NCI-H748 (cell line): ENCODE results near the gene FAAP20.

Source experiments
- DNase-seq: peaks from one replicate; lab custom pipeline; 2025; ENCODE audit not compliant: unreplicated experiment; lab: John Stamatoyannopoulos, UW

FAAP20 gene

DNA sequence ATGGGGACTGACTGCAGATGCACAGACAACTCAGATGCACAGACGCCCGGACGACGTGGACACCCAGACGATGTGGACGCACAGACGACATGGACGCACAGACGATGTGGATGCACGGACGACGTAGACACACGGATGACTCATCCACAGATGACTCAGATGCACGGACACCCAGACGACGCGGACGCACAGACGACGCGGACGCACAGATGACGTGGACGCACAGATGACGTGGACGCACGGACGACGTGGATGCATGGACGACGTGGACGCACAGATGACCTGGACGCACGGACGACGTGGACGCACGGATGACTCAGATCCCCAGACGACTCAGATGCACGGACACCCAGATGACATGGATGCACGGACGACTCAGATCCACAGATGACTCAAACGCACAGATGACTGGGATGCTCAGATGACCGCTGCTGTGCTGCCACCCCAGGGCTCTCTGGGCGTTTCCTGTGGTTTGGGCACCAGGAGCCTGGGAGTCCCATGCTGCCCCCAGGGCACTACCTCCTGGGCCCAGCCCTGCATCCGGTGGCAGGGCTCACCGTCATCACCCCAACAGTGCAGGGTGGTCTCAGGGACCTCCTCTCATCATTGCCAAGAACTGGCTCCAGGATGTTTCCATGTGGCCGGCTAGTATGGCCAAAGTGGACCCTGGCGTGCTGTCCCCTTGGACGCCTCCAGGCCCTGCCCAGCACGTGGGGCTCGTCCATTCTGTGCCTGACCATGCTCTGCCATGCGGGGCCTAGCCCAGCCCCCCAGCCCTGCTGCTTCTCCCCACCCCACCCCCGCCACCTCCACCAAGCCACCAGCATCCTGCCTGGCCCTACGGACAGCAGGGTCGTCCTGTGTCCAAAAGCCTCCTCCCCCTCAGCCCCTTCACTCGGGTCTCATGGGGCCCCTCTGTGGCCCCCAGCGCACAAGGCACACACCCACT lies 14.0 kb downstream of the FAAP20 start:
- DNase-seq = no peak

DNA sequence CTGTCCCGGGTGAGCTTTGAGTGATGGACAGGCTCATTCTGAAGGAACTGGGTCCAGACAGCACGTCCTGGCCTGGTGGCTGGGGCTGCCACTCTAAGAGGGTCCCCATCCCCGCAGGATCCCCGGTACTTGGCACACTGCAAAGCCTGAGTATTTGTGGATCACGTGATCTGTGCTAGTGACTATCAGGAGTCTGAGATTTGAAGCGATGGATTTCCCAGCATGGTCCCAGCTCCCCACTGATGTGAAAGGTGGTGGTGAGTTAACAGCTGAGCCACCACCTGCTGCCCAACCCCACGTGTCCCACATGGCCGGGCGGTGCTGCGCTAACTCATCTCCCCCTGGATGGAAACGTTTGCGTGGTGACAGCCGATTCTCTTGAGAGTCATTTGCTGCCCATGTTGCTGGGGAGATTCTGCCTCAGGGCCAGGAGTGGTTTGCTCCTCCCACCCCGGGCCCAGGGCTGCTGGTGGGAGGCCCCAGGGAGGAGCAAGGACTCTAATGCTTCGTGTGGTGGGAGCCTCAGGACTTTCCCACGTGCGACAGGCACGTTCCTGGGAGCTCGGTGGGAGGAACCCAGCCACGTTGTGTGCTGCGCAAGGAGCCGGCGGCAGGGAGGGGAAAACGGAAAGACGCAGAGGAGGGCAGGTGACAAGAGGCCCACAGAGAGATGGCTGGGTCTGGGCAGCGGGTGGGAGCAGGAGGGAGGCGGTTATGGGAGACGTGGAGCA lies 15.1 kb downstream of the FAAP20 start:
- no peak for DNase-seq

DNA sequence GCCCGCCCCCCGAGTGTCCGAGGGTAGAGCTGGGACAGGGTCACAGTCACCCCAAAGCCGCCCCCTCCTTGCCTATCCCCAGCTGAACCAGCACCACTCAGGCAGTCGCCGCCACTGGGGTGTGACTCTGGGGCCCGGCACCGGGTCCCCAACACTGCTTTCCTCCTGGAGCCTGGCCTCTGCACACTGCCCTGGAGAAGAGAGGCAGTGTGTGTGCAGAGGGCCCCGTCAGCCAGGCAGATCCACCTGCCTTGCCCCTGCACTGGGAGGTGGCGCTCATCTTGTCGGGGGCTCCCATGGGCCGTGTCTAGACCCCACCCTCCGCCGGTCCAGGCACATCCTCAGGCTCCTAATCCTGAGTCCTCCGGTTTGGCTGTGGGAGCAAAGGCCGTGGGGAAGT lies 15.7 kb downstream of the FAAP20 start:
- no peak for DNase-seq

DNA sequence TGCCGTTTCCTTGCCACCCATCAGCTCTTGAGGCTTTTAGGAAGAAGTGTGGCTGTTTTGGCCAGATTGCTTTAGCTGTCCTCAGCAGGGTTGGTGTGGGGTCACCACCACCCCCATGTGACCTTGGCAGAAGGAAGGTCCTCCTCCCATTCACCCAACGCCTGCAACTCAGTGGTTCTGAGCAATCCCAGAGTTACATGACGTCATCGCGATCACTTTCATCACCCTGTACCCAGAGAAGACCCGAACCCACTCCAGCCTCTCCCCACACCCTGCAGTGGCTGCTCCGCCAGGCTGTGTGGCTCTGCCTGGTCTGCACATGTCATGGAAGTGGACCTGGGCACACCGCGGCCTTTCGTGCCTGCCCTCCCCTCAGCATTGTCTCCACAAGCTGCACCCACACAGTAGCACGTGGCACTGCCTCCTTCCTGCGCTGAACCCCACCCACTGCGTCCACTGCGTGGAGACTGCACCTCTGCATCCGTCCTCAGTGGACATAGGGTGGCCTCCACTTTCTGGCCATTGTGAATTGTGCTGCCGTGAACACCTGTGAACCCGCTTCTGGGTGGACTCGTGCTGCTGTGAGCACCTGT lies 16.5 kb downstream of the FAAP20 start:
- DNase-seq = no peak

DNA sequence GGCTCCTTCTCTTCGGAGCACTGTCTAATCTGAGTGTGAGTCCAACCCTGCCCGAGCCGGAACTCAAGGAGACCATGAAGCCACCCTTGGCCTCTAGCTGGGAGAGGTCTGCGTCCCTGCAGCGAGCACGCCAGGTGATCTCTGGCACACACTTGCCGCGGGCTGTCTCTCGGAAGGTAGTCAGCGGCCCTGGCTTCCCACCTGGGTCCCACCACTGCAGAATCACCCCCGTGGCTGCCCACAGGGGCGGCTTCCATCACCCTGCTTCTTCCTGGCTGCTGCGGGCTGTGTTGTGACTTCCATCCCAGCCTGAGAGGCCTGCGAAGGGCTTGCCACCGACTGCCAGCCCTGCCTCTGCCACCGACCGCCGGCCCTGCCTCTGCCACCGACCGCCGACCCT lies 17.0 kb downstream of the FAAP20 start:
- DNase-seq = no peak

DNA sequence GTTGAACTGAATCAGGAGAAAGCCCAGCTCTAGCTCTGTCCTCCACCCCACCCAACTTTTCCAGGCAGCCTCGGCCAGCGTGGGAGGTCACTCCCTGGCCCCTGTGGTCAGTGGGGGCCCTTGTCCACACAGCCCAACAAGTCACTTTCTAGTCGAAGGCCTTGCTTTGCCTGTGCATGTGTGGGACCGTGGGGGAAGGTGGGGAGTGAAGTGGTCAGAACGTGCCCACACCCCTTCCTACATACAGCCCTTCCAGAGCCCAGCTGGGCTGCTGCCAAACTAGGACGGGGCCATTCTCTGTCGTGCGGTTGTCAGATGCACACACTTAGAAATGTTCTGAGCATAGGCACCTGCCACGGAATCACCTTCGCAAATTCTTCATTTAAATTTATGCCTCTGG lies 18.0 kb downstream of the FAAP20 start:
- DNase-seq = no peak

DNA sequence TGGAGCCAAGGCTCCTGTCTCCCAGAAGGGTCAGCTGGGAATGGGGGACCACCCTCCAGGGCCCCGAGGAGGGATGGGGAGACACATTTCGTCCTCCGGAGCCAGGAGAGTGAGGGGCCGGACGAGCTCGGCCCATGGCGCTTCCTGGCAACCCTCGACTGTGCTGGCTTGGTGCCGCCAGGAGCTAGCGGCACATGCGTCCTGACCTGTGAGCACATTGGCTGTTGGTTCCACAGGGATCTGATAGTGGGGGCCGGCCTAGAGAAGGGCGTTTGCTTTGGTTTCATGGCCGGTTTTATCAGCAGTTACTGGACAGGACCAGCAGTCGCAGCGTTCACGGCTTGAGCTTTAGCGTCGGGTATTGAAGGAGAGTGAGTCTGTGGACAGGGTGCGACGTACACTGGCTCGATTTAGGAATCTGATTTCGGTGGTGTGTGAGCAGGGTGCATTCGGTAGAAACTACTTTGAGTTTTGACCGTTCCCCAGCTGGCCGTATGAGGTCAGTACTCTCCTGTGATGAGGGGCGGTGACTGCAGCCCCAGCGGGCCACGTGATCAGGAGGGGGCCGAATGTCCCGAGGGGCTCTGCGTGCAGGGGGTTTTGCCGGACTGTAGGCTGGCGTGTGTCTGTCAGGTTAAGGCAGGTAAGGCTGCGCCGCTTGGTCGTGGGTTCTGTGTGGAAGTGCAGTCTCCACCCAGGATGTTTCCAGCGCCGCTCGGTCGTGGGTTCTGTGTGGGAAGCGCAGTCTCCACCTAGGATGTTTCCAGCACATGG lies 18.7 kb downstream of the FAAP20 start:
- DNase-seq = no peak

DNA sequence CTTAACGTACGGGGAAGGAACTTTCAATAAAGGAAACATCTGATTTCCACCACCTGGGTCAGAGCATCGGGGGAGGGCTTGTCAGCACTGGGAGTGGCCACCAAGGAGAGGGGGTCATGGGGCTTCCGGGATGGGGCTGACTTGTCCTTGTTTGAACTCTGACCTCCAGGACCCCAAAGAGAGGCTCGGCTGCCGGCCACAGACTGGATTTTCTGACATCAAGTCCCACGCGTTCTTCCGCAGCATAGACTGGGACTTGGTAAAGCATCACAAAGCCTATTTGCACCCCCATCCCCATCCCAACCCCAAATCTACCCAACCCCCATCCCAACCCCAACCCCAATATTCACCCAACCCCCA lies 19.5 kb downstream of the FAAP20 start:
- no peak for DNase-seq

DNA sequence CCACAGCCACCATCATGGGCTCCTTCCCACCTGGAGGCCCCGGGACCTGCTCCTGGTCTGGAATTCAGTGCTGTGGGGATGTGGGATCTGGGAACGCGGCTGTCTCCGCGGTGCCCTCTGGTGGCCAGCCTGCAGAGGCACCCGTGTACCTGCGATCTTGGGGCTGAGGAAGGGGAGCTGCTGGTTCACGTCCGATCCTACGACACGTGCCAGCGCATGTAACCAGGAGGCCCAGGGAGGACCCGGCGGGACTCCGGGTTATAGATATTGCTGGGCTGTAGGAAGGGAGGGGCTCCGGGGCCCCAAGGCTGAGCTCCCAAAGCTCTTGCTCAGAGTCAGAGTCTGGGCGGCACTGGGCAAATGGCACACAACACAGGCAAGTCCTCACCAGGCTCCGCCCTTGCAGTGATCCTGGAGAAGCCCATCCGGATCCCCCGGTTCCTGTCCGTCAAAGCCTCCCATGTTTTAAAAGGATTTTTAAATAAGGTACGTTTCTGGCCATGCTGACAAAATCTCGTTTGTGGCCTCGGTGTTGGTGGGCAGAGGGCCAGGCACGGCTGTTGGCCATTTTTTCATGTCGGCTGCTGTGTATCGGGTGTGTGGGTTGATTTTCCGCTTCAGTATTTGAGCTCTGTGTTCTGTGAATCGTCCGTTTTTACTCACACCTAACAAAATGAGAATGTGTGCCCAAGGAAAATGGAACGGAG lies 20.1 kb downstream of the FAAP20 start:
- DNase-seq = peak; percentile 17

DNA sequence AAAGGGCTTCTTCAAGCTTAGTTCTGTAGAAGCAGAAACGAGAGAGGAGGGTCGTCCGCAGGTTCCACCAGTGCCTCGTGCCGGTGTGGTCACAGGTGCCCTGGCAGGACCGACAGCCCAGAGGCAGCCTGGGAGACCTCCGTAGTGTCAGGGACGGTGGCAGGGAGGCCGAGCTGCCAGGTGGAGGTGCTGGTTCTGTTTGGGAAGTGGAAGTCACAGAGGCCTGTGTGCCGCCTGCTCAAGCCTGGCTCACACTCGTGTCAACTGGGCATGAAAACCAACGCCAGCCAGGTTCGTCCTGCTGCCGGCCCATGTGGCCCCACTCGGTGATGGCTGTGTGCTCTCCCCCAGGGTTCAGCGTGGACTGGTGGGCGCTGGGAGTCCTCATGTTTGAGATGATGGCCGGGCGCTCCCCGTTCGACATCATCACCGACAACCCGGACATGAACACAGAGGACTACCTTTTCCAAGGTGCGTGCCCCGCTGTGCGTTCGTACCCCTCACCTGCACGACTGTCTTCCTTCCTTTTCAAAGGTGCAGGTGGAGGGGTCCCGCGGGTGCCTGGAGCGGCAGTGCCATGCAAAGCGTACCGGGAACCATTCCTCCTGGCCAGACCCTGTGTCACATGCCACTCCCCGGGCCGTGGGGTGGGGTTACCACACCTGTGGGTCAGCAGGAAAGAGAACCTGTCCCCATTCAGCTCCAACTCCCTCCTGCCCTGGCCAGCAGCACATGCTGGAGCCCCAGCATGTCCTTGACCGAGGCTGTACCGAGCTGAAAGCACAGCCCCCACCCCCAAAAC lies 20.8 kb downstream of the FAAP20 start:
- DNase-seq = no peak

DNA sequence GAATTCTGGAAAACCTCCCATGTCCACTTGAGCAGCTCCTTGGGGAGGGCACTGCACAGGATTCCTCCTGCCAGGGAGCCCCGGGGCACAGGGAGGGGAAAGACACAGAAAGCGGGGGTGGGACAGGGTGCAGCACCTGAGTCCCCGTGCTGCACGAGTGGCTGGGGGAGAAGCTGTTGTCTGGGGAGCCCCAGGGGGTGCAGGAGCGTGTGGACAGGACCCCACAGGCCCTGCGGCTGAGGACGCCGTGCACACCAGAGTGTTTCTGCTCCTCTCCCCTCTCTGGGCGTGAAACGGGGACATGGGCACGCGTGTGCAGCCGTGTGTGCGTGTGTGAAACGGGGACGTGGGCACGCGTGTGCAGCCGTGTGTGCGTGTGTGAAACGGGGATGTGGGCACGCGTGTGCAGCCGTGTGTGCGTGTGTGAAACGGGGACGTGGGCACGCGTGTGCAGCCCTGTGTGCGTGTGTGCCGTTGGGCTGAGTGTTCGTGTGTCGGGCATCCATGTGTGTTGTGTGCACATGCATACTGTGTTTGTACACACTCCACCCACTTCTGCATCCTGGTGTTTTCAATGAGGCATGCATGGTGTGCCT lies 21.9 kb downstream of the FAAP20 start:
- no peak for DNase-seq

DNA sequence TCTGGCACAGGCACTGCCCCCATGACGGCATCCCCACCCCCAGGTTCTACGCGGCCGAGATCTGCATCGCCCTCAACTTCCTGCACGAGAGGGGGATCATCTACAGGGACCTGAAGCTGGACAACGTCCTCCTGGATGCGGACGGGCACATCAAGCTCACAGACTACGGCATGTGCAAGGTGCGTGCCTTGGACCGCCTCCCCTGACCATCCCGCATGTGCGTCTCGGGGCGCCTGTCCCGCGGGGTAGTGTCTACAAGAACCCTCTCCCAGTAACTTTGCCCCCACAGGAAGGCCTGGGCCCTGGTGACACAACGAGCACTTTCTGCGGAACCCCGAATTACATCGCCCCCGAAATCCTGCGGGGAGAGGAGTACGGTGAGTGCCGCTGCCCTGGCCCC lies 22.6 kb downstream of the FAAP20 start:
- DNase-seq = no peak

DNA sequence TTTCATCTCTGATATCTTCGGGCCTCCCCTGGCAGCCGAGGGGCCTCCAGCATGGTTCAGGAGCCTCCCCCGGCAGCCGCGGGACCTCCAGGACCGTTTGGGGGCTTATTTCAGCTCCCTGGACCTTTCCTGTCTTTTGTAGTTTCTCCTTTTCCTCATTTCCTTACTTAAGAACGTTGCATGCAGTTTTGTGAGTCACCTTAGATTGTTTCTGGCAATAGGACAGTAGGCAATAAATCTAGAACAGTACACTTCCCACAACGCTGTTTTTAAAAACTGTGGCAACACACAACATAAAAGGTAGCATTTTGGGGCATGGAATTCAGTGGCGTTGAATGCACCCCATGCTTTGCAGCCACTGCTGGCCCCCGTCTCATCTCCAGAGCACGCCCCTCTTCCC lies 24.4 kb downstream of the FAAP20 start:
- DNase-seq = no peak

DNA sequence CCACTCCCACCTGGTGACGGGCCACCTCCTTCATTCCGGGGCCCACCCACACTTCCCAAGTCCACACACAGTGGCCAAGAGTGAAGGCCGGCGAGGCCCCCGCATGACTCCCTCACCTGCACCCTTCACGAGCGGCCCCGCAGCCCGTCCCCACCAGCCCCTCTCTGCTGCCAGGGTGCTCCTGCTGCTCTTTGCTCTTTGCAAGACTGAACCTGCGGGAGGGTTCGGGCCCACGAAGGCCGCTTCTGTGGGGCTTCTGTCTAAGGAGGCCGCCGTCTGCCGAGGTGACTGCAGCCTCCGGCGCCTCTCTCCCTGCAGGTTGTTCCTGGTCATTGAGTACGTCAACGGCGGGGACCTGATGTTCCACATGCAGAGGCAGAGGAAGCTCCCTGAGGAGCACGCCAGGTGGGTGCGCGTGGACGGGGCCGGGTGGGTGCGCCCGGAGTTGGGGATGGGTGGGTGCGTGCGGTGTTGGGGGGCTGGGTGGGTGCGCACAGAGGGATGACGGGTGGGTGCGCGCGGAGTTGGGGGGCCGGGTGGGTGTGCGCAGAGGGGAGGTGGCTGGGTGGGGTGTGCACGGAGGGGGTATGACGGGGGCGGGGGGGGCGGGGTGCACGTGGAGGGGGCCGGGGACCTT lies 25.3 kb downstream of the FAAP20 start:
- no peak for DNase-seq

DNA sequence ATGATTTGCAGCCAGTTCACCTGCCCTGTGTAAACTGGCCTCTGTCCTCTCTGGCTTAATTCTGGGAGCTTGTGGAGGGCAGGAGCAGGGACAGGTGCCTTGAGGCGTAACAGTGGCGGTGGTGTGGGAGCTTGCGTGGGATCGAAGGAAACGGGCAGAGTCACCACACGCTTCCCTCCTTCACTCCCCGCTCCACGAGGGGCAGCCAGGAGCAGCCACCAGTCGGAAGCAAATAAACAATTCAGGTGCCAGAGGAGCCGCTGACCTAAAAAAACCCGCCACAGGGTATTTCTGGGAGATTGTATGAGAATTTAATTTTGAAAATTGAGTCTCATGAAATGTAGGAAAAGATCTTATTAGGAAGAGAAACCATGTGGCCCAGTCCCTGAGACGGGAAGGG lies 26.0 kb downstream of the FAAP20 start:
- DNase-seq = no peak

DNA sequence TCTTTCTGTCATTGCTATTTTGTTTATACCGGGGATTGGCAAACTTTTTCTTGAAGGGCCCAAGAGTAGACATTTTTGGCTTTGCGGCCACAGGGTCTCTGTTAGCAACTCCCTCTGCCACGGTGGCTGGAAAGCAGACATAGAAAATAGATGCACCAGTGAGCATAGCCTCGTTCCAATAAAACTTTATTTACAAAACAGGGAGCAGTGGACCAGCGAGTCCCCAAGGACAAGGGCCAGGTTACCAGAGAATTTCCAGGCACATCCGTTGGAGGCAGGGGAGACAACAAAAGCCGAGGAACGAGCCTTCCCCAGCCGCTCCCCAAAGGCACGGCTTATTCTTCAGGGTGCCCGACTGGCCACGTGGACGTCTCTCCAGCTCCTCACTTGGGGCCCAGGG lies 26.5 kb downstream of the FAAP20 start:
- DNase-seq = no peak

DNA sequence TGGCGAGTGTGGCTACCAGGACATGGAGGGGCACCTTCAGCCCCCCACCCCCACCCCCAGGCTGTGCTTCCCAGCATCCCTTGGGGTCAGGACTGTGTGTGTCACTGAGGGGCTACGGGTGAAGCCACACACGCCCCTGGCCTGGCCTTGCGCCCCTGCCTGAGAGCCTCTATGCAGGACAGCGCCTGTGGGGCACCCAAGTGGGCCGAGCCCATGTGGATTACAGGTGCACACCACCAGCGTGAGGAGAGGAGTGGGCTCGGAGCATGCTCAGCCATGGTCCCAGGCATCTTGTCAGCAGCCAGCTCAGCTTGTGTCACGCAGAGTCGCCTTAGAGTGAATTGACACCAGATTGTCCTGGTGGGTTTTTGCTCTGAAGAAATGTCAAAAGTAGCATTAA lies 27.9 kb downstream of the FAAP20 start:
- DNase-seq = no peak

DNA sequence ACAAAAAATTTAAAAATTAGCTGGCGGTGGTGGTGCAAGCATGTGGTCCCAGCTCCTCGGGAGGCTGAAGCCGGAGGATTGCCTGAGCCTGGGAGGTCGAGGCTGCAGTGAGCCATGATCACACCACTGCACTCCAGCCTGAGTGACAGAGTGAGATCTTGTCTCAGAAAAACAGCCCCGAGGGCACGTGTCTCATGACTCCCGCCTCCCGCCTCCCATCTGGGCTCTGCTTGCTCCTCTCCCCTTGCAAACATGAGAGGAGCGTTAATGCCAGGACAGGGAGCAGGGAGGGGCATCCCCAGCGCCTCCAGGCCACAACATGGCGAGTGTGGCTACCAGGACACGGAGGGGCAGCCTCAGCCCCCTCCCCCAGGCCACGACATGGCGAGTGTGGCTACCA lies 28.3 kb downstream of the FAAP20 start:
- DNase-seq = no peak

DNA sequence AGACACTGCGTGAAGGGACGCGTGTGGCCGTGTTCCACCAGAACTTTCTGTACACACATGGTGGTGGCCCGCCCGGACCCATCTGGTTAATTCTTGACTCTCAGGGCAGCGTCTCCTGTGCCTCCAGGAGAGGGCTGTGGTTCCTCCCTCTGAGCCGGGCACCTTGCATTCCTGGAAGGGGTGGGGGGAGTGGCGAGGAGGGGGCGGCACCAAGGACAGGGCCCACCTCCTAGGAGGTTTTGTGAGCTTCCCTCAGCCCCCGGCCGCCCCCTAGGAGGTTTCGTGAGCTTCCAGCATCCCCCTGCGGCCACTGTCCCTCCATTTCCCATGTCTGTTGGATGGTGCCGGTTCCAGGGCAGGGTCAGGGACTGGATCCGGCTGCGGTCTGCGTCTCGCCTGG lies 28.9 kb downstream of the FAAP20 start:
- no peak for DNase-seq
